HG03575 (cell line): ENCODE measurements around the gene CAB39.

ENCODE experiments used
- ATAC-seq: cut with Tn5 transposase; IDR thresholded peaks from one replicate; pipeline ENCODE4 v1.9.1; 2021; ENCODE audit not compliant: unreplicated experiment, insufficient number of reproducible peaks, low FRiP score; ENCODE audit errors: extremely low read depth

The CAB39 gene

GRCh38 chr2:230864605-230865306 lies 152.1 kb downstream of the CAB39 start, which contains the start of gene ITM2C:
Gene ITM2C (plus strand): TSS chr2:230864942. CDS start chr2:230865026, 84 bp downstream.
- no peak for ATAC-seq

DNA sequence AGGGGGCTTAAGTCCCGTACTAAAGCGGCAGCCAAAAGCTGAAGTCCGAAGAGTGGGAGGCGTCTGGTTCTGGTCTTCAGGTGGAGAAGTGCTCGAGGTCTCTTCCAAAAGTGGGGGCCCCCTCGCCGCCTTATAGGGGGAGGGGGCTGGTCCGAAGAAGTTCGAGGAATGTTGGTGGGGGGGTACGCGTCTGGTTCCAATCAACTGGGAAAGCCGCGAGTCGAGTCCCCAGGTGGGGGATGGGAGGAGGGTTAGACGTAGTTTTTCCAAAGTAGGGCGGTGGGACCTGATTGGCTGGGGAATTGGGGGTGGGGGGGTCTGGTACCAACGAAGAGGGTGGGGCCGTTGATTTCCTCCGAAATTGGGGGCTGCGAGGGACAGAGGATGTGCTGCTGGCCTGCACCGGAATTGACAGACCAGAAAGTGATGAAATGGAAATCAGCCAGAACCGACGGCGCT lies 152.7 kb downstream of the CAB39 start:
- ATAC-seq, result no peak

DNA sequence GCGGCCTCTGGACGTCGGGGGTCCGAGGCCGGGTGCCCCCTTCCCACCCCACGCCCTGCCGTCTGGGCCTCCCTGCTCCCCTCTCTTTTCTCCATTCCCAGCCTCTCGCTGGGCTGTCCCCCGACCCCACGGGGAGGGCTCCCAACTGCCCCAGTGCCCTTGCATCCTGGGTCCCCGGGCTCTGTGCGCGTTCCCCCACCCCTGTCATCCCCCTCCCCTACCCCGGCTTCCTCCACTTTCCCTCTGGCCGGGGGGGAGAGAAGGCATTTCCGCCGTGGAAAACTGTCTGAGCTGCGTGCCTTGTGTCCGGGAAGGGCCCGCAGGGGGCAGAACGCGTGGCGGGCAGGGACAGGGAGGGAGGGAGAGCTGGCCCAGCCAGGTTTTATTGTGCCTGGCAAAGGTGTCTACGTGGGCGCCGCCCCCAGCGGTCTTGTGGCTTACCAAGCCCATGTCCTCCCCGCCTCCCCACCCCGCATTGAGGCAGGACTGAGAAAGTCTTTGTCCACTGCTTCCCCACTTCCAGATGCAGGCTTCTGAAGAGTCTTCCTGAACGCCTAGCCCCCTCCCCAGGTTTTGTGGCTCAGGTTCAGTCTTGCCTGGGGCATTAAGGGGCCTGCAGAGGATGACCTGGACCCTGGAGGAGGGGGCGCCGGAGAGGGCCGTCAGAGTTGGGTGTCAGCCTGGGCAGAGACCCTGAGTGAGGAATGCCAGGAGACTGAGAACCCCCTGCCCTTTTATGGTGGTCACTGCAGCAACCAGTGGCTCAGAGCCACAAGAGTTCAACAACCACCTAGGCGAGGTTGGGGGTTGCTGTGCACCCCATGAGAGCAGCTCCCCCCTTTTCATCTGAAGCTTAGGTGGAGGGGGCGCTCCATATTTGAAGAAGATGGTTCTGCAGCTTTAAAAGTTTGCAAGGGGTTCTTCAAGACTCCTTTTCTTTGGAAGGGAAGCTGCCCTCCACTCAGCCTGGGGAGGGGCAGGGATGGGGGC lies 153.4 kb downstream of the CAB39 start:
- ATAC-seq, result no peak

GRCh38 chr2:230866756-230867523 lies 154.3 kb downstream of the CAB39 start:
- no peak for ATAC-seq

- ATAC-seq, result no peak
Measured at GRCh38 chr2:230868161-230868946, 155.7 kb downstream of the CAB39 start.

- no peak for ATAC-seq
Measured at GRCh38 chr2:230868947-230869913, 156.6 kb downstream of the CAB39 start.

DNA sequence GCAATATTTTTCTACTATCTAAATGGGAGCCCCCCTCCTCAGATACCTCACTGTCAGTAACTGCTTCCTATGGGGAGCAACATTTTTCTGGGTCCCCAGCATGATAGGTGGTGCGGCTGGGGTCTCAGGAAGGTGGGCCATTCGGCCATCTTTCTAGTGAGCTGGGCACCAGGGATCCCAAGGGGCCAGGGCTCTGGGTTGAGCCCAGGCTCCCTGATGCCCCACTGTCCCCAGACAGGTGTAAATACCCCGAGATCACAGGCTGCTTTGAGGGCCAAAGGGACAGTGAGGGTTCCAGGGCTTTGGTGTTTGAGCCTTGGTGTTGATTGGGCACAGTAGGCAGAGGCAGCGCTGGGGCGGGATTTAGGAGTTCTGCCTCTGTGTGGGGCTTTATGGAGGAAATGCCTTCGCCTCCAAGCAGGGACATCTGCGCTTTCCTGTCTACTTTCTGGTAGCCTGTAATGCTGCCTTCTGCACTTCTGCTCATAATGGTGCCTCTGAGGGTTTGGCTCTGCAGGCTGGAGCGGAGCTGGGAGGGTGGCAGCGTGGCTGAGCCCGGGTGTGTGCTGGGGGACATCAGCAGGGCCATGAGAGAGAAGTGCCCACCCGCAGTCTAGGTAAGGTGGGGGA lies 157.4 kb downstream of the CAB39 start:
- no peak for ATAC-seq
